ENCODE measurements around the gene HAT1.
"Not testable (repeated sequence)": the region's sequence is repeated elsewhere in the genome, so short reads cannot be mapped to it uniquely, and the experiment has no call there.

The HAT1 gene

GRCh38 chr2:171985076-171985475 lies 62.8 kb downstream of the HAT1 start:
- DNase-seq = no peak

GRCh38 chr2:171986778-171987177 lies 64.5 kb downstream of the HAT1 start:
- DNase-seq = no peak

- no peak for DNase-seq
These were observed 68.8 kb downstream of the HAT1 start for GRCh38 chr2:171991027-171991426.

DNA sequence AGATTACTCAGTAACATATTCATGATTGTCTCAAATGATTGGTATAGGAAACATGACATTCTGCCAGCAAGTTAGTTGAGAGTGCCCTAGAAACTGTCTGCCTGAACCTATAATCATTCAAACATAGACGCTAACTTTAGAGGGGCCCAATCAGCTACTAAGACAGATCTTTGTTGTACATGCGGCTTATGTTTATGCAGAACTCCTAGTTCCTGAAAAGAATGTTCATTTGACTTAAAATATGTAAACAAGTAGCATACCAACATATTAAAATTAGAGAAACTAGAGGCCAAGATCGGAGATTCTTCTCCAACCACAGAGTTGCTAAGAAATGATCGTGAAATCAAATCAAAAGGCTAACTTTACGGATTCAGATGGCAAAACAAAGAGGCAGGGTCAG lies 73.3 kb downstream of the HAT1 start:
- DNase-seq = no peak

- DNase-seq = no peak
These were observed 73.8 kb downstream of the HAT1 start for GRCh38 chr2:171996021-171996420.

- DNase-seq = not testable (repeated sequence)
These were observed 74.8 kb downstream of the HAT1 start for GRCh38 chr2:171997031-171997430.

GRCh38 chr2:171999161-171999560 lies 76.9 kb downstream of the HAT1 start:
- no peak for DNase-seq

- DNase-seq = peak; percentile 84
These were observed 77.6 kb downstream of the HAT1 start, which contains the start of gene METAP1D for GRCh38 chr2:171999604-172000469. TSS of gene METAP1D (plus strand) at chr2:171999953. CDS start at chr2:171999970, 17 bp downstream.

- DNase-seq = no peak
These were observed 78.6 kb downstream of the HAT1 start for GRCh38 chr2:172000696-172001361.

DNA sequence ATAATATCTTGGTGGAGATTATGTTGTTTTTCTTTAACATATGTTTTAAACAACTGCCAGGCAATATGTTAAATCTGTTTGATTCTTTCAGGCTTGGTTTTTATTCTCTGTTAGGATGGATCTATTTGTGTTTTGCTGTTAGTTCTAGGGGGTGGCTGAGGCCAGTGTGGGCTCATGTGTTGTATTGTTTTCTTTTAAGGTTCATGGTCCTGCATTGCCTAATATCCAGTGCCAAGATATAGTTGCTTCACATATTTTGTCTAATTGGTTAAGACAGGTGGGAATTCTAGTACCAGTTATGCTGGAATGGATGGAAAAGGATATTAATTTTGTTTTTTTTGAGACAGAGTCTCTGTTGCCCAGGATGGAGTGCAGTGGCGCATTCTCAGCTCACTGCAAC lies 85.1 kb downstream of the HAT1 start:
- no peak for DNase-seq

- no peak for DNase-seq
These were observed 87.6 kb downstream of the HAT1 start for GRCh38 chr2:172009823-172010222.

- DNase-seq = no peak
These were observed 89.7 kb downstream of the HAT1 start for GRCh38 chr2:172011812-172012575.

DNA sequence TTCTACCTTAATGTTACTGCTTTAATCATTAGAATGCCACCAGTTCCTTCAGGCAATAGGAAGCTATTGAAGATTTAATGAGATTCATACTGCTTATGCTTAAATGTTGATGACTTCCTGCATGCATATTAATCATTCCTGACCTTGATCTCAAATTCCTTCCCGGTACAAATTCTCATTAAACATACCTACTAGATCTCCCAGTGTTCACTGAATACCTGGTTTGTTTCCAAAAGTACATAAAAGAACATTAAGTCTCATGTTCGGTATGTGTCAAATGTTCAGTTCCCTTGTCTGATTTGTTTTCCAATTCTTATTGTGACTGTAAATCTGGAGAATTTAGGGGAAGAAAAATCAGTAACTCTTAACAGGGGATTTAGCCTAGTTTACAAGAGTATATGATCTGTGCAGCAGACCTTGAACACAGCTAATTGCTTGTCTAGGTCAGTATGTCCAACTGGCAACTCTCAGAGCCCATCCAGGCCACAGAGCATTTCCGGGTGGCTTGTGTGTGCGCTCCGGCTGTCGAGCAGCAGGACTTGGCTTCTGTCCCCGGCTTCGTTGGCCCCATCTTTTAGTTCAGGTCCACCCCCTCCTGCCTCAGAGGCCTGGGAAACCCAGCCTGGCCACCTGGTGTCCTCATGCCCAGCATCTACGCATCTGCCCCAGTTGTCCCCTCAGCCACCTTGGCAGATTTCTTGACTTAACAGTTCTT lies 90.6 kb downstream of the HAT1 start:
- peak; percentile 61 for DNase-seq

DNA sequence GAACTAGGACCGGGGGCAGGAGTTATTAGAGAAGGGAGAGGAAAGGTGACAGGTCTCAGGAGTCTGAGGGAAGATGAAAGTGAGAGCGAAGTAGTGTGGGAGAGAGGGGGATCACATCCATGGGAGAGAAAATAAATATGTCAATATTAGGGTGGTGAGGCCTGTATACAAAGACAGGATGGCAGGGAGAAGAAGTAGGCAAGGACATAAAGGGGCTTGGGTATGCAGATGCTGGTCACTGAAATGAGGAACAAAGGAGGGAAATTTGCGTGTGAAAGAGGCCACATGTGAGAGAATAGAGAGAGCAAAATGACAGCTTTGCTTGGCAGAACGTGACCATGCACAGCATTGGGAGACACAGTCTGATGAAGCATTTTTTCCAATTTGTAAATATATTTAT lies 91.1 kb downstream of the HAT1 start:
- no peak for DNase-seq

- no peak for DNase-seq
These were observed 99.0 kb downstream of the HAT1 start for GRCh38 chr2:172021074-172021931.

DNA sequence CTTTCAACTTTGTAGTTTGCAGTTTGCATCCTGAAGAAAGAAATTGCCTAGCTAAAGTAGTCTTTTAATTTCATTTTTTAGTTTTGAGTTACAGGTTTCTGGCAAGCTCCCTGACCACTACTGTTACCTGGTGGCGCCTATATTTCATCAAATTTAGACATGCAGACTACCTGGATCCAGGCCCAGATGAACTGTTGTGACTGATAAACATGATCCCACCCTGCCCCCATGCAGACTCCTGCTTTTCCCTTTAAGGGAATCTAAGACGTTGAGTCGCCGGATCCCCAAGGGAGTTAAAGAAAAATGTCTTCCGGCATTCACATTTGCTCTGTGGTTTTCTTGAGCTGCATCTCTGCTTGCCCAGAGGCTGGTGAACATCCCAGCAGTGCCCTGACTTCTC lies 99.7 kb downstream of the HAT1 start:
- DNase-seq = no peak

- DNase-seq = no peak
These were observed 109.3 kb downstream of the HAT1 start for GRCh38 chr2:172031536-172031935.

Measured in DMS 273 treated with DMSO at 0.1 percent for 48 hours (cell line).